KMS-11 (cell line): ENCODE results near the gene PAX2.

Source experiments
- H2AFZ ChIP-seq: fragments of 200-600 bp; sonication (generic); 2 replicates; pipeline ENCODE4 v1.6.1; 2016; ENCODE audit warnings: antibody characterized with exemption, mixed run types, low read depth
- H3K27ac ChIP-seq: fragments of 200-600 bp; sonication (generic); 2 replicates; pipeline ENCODE4 v1.6.1; 2016; ENCODE audit warnings: mild to moderate bottlenecking, mixed run types
- H3K27me3 ChIP-seq: fragments of 200-600 bp; sonication (generic); 2 replicates; pipeline ENCODE4 v1.6.1; 2017; ENCODE audit warnings: mild to moderate bottlenecking, low read depth, mixed run types, moderate library complexity; ENCODE audit not compliant: insufficient read depth
- H3K36me3 ChIP-seq: fragments of 200-600 bp; sonication (generic); 2 replicates; pipeline ENCODE4 v1.6.1; 2017; ENCODE audit warnings: mild to moderate bottlenecking, mixed run types; ENCODE audit not compliant: insufficient read depth
- H3K4me1 ChIP-seq: fragments of 200-600 bp; sonication (generic); 2 replicates; pipeline ENCODE4 v1.6.1; 2016; ENCODE audit warnings: mild to moderate bottlenecking, low read depth, mixed run types; ENCODE audit not compliant: poor library complexity, severe bottlenecking
- H3K4me2 ChIP-seq: fragments of 200-600 bp; sonication (generic); 2 replicates; pipeline ENCODE4 v1.7.0; 2016; ENCODE audit warnings: mild to moderate bottlenecking, mixed run types
- H3K4me3 ChIP-seq: fragments of 200-600 bp; sonication (generic); IDR thresholded peaks from 2 replicates; pipeline ENCODE4 v1.6.1; 2017; ENCODE audit warnings: low read depth, low read length, mixed read lengths; ENCODE audit not compliant: insufficient read depth
- H3K79me2 ChIP-seq: fragments of 200-600 bp; sonication (generic); 2 replicates; pipeline ENCODE4 v1.6.1; 2016; ENCODE audit warnings: low read depth, mixed run types; ENCODE audit not compliant: insufficient read depth
- H3K9ac ChIP-seq: fragments of 200-600 bp; sonication (generic); 2 replicates; pipeline ENCODE4 v1.6.1; 2016; ENCODE audit warnings: mild to moderate bottlenecking, mixed run types
- H4K20me1 ChIP-seq: fragments of 200-600 bp; sonication (generic); 2 replicates; pipeline ENCODE4 v1.6.1; 2016; ENCODE audit warnings: mild to moderate bottlenecking, mixed run types; ENCODE audit not compliant: insufficient read depth
- TF ChIP-seq, protein P1 (sequence below): fragments of 200-600 bp; sonication (generic); conservative IDR thresholded peaks from 2 replicates; pipeline ENCODE4 v1.6.1; 2017; ENCODE audit warnings: low read depth, mild to moderate bottlenecking, antibody characterized with exemption, low read length, moderate library complexity, mixed read lengths

Gene PAX2

DNA sequence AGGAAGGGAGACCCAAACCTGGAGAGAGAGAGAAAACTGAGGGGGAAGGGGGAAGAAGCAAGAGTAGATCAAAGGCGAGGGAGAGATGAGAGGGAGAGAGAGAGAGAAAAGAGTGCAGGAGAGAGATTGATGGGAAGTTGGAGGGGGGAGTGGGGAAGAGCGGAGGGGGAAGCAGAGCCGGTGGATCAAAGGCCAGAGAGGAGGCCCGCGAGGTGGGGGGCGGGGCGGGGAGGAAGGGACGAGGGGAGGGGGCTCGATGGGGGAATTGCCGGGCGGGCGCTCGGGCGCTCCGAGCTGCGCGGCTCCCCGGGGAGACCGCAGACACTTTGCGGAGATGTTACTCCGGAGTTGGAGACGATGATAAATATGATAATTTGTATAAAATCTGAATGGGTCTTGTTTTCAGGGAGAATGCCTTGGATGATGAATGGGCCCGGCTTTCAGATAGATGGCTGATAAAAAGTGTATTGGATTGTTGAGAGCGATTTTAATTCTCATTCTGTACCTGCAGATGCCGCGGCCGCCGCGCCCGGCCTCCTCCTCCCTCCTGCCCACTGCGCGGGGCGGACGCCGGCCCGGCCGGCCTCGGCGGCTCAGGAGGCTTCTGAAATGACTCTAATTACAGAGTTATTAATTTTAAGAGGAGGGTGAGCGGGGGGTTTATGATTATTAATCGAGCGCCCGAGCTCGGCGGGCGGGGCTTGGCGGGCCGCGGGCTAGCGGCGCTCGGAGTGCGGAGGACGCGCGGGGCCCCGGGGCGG lies 21.4 kb upstream of the PAX2 start:
- Histone ChIP-seq H3K36me3 (no peaks in the 10 kb centered on the region), H3K27me3 (no peaks in the 10 kb centered on the region), H3K4me3 (no peak overlapping the region), H3K27ac (no peak overlapping the region), H3K4me2 (no peak overlapping the region), H3K4me1 (no peaks in the 10 kb centered on the region), H3K9ac (no peak overlapping the region), H4K20me1 (no peaks in the 10 kb centered on the region), H2AFZ (no peak overlapping the region), H3K79me2 (no peaks in the 10 kb centered on the region)
- TF ChIP-seq, protein P1, sequence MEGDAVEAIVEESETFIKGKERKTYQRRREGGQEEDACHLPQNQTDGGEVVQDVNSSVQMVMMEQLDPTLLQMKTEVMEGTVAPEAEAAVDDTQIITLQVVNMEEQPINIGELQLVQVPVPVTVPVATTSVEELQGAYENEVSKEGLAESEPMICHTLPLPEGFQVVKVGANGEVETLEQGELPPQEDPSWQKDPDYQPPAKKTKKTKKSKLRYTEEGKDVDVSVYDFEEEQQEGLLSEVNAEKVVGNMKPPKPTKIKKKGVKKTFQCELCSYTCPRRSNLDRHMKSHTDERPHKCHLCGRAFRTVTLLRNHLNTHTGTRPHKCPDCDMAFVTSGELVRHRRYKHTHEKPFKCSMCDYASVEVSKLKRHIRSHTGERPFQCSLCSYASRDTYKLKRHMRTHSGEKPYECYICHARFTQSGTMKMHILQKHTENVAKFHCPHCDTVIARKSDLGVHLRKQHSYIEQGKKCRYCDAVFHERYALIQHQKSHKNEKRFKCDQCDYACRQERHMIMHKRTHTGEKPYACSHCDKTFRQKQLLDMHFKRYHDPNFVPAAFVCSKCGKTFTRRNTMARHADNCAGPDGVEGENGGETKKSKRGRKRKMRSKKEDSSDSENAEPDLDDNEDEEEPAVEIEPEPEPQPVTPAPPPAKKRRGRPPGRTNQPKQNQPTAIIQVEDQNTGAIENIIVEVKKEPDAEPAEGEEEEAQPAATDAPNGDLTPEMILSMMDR, result no peak

DNA sequence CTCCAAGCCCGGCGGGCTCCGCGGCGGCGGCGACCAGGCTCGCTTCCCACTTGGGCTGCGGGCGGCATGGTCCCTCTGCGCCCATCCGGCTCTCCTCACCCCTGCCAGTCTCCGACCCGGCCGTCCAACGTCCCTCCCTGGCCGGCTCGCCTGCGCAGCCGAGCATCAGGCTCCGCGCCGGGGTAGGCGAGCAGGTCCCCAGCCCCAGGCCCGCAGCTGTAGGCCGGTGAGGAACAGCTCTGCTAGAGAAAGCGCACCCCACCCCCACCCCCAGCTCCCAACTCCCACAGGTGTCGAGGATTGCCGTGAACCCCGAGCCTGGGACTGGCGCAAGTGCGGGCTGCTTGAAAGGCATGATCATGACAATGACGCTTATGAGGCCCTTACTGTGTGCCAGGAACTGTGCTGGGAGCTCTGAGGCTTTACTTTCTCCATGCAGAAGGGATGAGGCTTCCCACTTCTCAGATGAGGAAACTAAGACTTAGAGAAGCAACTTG lies 20.8 kb upstream of the PAX2 start:
- H3K27me3 ChIP-seq, result no peaks in the 10 kb centered on the region

DNA sequence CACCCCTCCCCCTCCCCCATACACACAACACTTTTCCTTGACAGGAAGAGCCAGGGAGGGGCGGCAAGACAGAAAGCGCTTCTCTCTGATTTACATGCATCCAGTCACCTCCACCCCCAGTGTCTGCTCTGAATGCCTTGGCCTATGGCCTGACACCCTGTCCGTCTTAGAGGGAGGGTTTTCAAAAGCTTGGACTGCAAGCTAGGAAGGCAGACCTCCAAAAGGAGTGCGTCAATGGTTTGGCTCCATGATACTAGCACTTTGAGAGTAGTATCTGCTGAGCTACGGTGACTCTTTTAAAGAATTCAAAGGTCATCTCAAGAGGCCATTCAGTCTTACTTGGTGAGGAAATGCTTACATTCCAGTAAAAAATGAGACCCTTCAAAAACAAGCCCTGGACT lies 20.3 kb upstream of the PAX2 start:
- no peak overlapping the region for H3K4me3 ChIP-seq
- no peak overlapping the region for H2AFZ ChIP-seq
- peaks cover 3% of the 10 kb centered on the region; the same call in 1 of the 2 replicates for H3K27me3 ChIP-seq
- no peaks in the 10 kb centered on the region for H3K4me1 ChIP-seq
- no peaks in the 10 kb centered on the region for H3K79me2 ChIP-seq
- TF ChIP-seq, protein P1, result no peak
- no peaks in the 10 kb centered on the region for H4K20me1 ChIP-seq
- H3K27ac ChIP-seq, result no peak overlapping the region
- H3K9ac ChIP-seq, result no peak overlapping the region
- H3K36me3 ChIP-seq, result no peaks in the 10 kb centered on the region
- H3K4me2 ChIP-seq, result no peak overlapping the region

More for the DNA sequence above, 20.8 kb upstream of the PAX2 start:
- H3K4me2 ChIP-seq, result no peak overlapping the region
- H4K20me1 ChIP-seq, result no peaks in the 10 kb centered on the region
- no peaks in the 10 kb centered on the region for H3K79me2 ChIP-seq
- no peaks in the 10 kb centered on the region for H3K4me1 ChIP-seq
- no peak overlapping the region for H3K9ac ChIP-seq
- H3K36me3 ChIP-seq, result no peaks in the 10 kb centered on the region
- no peak overlapping the region for H3K4me3 ChIP-seq
- no peak overlapping the region for H3K27ac ChIP-seq
- no peak overlapping the region for H2AFZ ChIP-seq
- TF ChIP-seq, protein P1, result no peak

DNA sequence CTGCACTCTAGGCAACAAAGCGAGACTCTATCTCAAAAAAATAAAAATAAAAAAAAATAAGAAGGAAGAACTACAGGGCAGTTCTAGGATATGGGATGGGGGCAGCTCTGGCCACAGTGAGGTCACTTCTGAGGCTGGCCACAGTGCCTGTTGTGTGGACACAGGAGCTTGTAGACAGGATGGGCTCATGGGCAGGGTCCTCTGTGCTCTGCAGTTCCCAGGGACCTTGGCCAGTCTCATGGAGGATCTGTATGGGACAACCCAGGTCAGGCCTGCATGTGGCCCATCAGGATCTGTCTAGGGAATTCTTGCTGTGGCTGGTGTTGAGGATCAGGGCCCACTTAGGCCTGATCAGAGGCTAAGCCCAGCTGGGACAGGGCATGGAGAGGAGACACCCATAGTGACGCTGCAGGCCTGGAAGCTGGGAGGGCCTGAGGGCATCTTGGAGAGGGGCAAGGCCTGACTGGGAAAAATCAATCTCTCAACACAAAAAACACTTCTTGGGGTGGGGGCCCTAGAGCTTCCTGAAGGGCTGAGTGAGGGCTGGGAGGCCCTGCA lies 19.4 kb upstream of the PAX2 start:
- TF ChIP-seq, protein P1, result no peak
- Histone ChIP-seq H4K20me1 (no peaks in the 10 kb centered on the region), H3K27ac (no peak overlapping the region), H3K36me3 (no peaks in the 10 kb centered on the region), H3K4me1 (peaks cover 7% of the 10 kb centered on the region), H3K4me3 (no peak overlapping the region), H3K27me3 (peaks cover 11% of the 10 kb centered on the region; the same call in 1 of the 2 replicates), H2AFZ (no peak overlapping the region), H3K9ac (no peak overlapping the region), H3K79me2 (no peaks in the 10 kb centered on the region), H3K4me2 (no peak overlapping the region)
